Endometrial microvascular endothelial cells (primary cell): ENCODE data around the gene NRIP3. TPM values are rescaled to one million over a fixed set of nuclear protein-coding genes. Genes with fewer than 3 reads are reported as not detected.

Source experiments
- in situ Hi-C: cut with HindIII; loops from 2 replicates; pipeline ENCODE4 v1.10.0; 2017; ENCODE audit warnings: low sequenced_read_pairs, low pct_unique_long_range_greater_than_20kb; ENCODE audit errors: inconsistent ontology term
- total RNA-seq: library from RNA; depleted of rRNA; stranded (reverse); fragments of >200 nt; gene quantifications from one replicate; pipeline ENCODE4 v1.2.3, GENCODE V29; 2015; ENCODE audit errors: inconsistent ontology term

The NRIP3 gene
- total RNA-seq, result 26.9 TPM

- in situ Hi-C loops, result loop anchor here (25.0 kb wide), 1 partner anchor 134 kb away; no protein-coding TSS in a partner anchor
Measured at GRCh38 chr11:9003573-9004182, at the start of gene NRIP3. Gene NRIP3, minus strand, starts transcription at chr11:9004001. Its CDS starts 66 bp downstream, at chr11:9003935.

GRCh38 chr11:9052316-9052715 is 48.5 kb upstream of the NRIP3 start:
- in situ Hi-C loops, result no loop called here

- in situ Hi-C loops, result no loop called here
Measured at GRCh38 chr11:9049959-9050358, 46.2 kb upstream of the NRIP3 start.

- in situ Hi-C loops, result no loop called here
Measured at GRCh38 chr11:9047964-9048523, 44.2 kb upstream of the NRIP3 start.

- in situ Hi-C loops, result no loop called here
Measured at GRCh38 chr11:9046481-9046880, 42.7 kb upstream of the NRIP3 start.

GRCh38 chr11:9042488-9042887 is 38.7 kb upstream of the NRIP3 start:
- in situ Hi-C loops, result no loop called here

- in situ Hi-C loops, result no loop called here
Measured at GRCh38 chr11:9041747-9042146, 37.9 kb upstream of the NRIP3 start.

GRCh38 chr11:9040410-9040809 is 36.6 kb upstream of the NRIP3 start:
- in situ Hi-C loops, result no loop called here

- in situ Hi-C loops, result no loop called here
Measured at GRCh38 chr11:9039863-9040262, 36.1 kb upstream of the NRIP3 start.

GRCh38 chr11:9039198-9039597 is 35.4 kb upstream of the NRIP3 start:
- in situ Hi-C loops, result no loop called here

- in situ Hi-C loops, result no loop called here
Measured at GRCh38 chr11:9038541-9038940, 34.7 kb upstream of the NRIP3 start.

- in situ Hi-C loops, result no loop called here
Measured at GRCh38 chr11:9037963-9038362, 34.2 kb upstream of the NRIP3 start.

GRCh38 chr11:9037046-9037780 is 33.4 kb upstream of the NRIP3 start:
- in situ Hi-C loops, result no loop called here

- in situ Hi-C loops, result no loop called here
Measured at GRCh38 chr11:9030601-9031000, 26.8 kb upstream of the NRIP3 start.

- in situ Hi-C loops, result no loop called here
Measured at GRCh38 chr11:9029422-9029821, 25.6 kb upstream of the NRIP3 start.

GRCh38 chr11:9028581-9028980 is 24.8 kb upstream of the NRIP3 start:
- in situ Hi-C loops, result no loop called here

- in situ Hi-C loops, result no loop called here
Measured at GRCh38 chr11:9025101-9025850, 21.5 kb upstream of the NRIP3 start.

GRCh38 chr11:9022961-9023680 is 19.3 kb upstream of the NRIP3 start:
- in situ Hi-C loops, result loop anchor here (25.0 kb wide), 1 partner anchor 114 kb away; no protein-coding TSS in a partner anchor

GRCh38 chr11:9020916-9021315 is 17.1 kb upstream of the NRIP3 start:
- in situ Hi-C loops, result loop anchor here (25.0 kb wide), 1 partner anchor 116 kb away; no protein-coding TSS in a partner anchor
